Activated CD4-positive, alpha-beta T cell treated with anti-CD3 and anti-CD28 coated beads, Interleukin-2, Interleukin-4, amounts not matched to agents 100 ng/mL and 50 ng/mL, durations not matched to agents 16 hours and 8 hours (primary cell): ENCODE data around the gene ACSF3.
A peak's percentile ranks its signal among the peaks of the same experiment; 100 is the strongest.

ENCODE experiments used
- DNase-seq: peaks from one replicate; pipeline ENCODE4 v3.0.0-alpha.2; 2020; ENCODE audit warnings: low spot score

The ACSF3 gene

DNA sequence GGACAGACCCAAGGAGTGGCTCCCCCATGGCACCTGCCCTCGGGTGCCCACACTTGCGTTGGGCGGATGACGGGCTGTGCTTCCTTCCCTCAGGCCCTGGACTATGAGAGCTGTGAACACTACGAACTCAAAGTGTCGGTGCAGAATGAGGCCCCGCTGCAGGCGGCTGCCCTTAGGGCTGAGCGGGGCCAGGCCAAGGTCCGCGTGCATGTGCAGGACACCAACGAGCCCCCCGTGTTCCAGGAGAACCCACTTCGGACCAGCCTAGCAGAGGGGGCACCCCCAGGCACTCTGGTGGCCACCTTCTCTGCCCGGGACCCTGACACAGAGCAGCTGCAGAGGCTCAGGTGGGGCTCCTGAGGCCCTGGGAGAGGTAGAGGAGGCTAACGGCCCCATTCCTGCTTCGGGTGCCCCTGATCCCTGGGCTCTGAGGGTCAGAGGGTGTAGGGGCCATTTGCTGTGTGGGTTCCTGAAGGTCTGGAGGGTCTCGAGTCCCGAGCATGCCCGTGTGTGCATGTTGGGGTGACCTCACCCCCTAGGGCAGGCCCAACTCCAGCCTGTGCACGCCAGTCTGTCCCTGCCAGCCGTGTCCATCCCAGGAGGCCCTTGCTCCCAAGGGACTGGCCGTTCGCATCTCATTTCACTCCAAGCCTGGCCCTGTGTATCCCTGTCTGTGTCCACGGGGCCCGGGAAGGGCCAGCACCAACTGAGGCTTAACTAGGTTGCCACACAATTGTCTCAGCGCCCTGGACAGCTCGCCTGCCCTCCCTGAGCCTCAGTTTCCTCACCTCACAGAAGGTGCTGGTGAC lies 96.7 kb downstream of the ACSF3 start:
- no peak for DNase-seq

GRCh38 chr16:89191033-89191900 lies 97.6 kb downstream of the ACSF3 start:
- DNase-seq, result no peak

DNA sequence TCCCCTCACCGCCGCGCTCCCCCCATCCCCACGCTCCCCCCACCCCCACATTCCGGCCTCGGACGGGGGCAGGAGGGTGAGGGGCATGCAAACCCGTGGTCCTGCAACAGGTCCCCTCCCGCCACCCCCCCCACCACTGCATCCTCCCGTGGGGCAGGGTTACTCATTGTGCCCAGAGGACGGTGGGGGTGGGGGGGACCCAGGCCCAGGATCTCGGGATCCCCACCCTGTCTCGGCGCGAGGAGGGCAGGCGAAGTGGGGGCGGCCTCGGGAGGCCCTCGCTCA lies 98.2 kb downstream of the ACSF3 start:
- no peak for DNase-seq

- DNase-seq, result peak; percentile 80
Observed at GRCh38 chr16:89192186-89192955, 98.7 kb downstream of the ACSF3 start.

GRCh38 chr16:89192956-89193575 lies 99.4 kb downstream of the ACSF3 start:
- DNase-seq, result peak; percentile 65

DNA sequence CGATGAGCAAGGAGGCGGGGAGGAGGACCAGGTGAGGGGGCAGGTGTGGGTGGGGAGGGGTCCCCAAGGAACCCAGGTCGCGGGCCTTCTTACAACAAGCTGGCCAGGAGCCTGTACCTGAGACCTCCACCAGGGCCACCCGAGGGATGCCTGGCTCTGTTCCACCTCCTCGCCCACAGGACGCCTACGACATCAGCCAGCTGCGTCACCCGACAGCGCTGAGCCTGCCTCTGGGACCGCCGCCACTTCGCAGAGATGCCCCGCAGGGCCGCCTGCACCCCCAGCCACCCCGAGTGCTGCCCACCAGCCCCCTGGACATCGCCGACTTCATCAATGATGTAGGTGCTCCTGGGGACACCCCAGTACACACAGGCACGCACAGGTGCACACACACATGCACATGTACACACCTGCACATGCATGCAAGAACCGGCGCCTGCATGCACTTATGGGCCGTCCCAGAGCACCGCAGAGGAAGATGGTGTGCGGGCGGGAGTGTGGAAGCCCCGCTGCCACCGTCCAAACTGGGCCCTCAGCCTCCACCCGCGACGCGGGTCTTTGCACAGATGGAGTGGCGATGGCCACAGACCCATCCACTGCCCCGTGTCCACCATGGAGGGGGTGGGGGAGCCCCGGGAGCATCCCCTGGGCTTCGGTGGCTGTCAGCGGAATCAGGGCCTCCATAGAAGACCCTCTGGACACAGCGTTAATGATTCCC lies 100.1 kb downstream of the ACSF3 start:
- no peak for DNase-seq

- DNase-seq, result no peak
Observed at GRCh38 chr16:89194340-89195311, 101.0 kb downstream of the ACSF3 start.

DNA sequence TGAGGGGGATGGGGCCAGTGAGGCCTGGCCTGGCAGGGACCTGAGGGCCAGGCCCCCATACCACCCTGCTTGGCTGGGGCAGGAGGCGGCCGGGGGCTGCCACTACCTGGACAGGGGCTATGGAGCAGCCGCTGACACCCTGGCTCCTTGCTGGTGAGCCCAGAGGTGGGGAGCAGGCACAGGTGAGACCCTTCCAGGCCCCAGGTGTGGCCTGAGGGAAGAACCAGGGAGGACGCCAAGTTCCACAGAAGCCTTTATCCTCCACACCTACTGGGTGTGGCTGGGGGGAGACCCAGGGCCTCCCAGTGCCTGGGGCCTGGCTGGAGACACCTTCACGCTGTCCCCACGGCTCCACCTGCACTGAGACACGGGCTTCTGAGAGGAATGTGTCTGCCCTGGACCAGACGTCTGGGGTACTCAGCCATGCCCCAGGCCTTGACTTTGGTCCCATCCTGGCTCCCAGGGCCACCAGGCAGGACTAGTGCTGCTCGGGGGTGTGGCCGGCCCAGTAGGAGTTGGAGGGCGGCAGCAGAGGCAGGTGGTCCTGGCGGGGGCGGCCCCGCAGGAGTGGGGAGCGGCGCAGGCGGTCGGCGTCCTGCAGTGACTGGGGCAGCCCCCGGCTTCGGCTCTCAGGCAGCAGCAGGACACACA lies 102.0 kb downstream of the ACSF3 start:
- no peak for DNase-seq

DNA sequence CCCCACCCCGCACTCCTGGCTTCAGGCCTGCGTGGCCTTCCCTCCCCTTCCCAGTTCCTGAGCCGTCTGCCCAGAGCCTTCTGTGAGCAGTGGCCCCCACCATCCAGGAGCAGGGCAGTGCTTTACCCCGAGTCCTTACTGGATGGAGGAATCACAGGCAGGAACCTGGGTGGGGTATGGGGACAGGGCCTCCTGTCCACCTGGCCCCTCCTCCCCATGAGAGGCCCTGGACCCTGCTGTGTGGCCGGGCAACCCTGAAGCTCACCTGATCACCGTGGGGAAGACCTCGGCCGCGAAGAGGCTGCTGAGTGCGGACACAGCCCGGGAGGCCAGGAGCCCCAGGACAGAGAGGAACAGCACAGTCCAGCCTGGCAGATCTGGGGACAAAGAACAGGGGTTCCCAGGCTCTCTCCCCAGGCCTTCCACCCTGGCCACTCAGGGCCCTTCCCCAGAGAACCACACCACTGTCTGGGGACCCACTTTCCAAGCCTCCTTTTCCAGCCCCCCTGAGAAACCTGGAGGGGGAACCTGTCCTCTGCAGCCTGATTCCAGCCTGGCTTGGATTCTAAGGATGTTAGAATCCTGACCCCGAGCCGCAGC lies 103.5 kb downstream of the ACSF3 start:
- no peak for DNase-seq

- no peak for DNase-seq
Observed at GRCh38 chr16:89197633-89198416, 104.2 kb downstream of the ACSF3 start.

DNA sequence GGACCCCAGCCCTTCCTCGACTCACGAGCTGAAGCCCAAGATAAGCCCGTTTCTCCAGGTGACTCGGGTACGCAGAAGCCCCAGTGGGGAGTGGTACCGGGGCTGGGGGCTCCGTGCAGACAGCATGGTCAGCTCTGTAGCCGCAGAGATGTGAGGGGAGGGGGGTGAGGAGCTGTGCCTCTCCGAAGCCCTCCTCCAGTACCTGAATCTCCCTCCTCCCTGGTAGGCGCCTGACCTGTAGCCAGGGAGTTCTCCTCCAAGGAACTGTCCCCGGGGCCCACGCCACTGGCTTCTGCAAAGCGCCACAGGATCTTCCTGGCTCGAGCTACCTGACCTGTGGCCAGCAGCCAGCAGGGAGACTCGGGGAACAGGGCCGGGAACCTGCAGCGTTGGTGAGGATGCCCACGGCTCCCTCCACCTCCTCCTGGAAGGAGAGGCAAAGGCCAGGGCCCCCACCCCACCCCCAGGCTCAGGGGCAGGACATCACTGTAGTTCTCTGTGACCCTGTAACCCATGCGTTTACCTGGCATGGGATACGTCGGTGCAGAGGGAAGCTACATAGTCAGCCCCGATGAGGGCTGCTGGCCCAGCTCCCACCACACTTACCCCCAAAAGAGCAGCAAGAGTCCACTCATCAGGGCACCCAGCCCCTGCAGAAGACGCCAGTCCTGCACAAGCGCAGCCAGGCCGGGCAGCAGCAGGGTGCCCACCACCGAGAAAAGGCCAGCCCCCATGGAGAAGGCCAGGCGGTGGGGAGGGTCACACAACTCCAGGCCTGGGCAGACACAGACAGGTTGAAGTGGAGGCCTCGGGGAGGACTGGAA lies 105.0 kb downstream of the ACSF3 start:
- DNase-seq, result no peak

GRCh38 chr16:89199241-89200123 lies 105.8 kb downstream of the ACSF3 start:
- DNase-seq, result no peak

DNA sequence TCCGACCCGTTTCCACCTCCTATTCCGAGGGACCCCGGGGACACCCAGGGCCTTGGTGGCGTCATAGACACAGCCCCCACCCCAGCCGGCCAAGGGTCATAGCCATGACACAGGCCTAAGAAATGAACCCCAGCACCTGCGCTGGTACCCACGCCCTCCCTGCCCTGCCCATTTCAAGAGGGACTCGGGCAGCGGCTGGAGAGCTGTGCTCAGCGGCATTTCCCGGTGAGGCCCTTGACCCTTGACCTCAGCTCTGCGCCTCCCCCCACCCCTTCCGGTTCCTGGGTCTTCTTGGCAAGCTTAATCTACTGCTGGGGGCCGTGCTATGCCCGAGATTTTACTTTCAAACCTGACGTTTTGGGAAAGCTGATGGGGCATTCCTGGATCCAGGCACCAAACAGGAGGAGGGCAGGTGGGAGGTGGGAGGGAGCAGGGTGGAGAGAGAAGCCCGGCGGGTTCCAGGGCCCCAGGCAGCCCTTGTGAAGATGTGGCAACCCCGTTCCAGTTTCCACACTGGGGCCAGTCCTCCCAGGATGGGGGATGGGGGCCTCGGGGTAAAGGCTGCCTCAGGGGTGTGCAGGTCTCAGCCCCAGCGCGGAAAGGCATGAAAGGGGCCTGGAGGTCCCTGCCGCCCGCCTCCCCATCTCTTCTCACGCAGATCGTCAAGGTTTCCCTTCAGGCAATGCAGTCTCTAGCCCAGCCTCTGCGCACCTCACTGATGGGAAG lies 106.6 kb downstream of the ACSF3 start, which contains the start of gene SLC22A31:
SLC22A31 (minus strand) TSS at position 414 of the 726 bp plus-strand sequence; CDS start at position 378, 36 bp downstream.
- no peak for DNase-seq

GRCh38 chr16:89200850-89201411 lies 107.3 kb downstream of the ACSF3 start:
- DNase-seq, result no peak
